CD8-positive, alpha-beta memory T cell (primary cell): ENCODE data around the gene CAPG. TPM values are rescaled to one million over a fixed set of nuclear protein-coding genes. Genes with fewer than 3 reads are reported as not detected.

Experiments
- CTCF ChIA-PET: fragments of 350-600 bp; sonication (Branson Sonifier 250); formaldehyde crosslinking; loops from one replicate; lab custom pipeline; 2021; ENCODE audit warnings: antibody characterized with exemption; lab: Charles Lee
- POLR2A ChIA-PET: fragments of 350-600 bp; sonication (Branson Sonifier 250); formaldehyde crosslinking; loops from one replicate; lab custom pipeline; 2021; ENCODE audit warnings: antibody characterized with exemption; lab: Charles Lee
- DNase-seq, 5 donors: peaks; one replicate each; pipeline versions ENCODE4 v3.0.0 to v3.0.0-alpha.2; 2020 to 2022; ENCODE audit warnings: mixed read lengths in 1 of 5
- H3K27ac ChIP-seq: one replicate; pipeline ENCODE4 v1.7.0; 2013; ENCODE audit warnings: low read depth, mild to moderate bottlenecking, low read length, moderate library complexity
- H3K27me3 ChIP-seq: 2 replicates; pipeline ENCODE4 v1.7.0; 2013; ENCODE audit warnings: low read length, mild to moderate bottlenecking; ENCODE audit not compliant: insufficient read depth, poor library complexity, severe bottlenecking
- H3K36me3 ChIP-seq: 2 replicates; pipeline ENCODE4 v1.7.0; 2013; ENCODE audit warnings: mild to moderate bottlenecking, low read length, moderate library complexity; ENCODE audit not compliant: insufficient read depth
- H3K4me1 ChIP-seq: 2 replicates; pipeline ENCODE4 v1.7.0; 2013; ENCODE audit warnings: mild to moderate bottlenecking, low read length, moderate library complexity; ENCODE audit not compliant: insufficient read depth
- H3K4me3 ChIP-seq: 2 replicates; pipeline ENCODE4 v1.7.0; 2013; ENCODE audit warnings: mild to moderate bottlenecking, low read length
- H3K9me3 ChIP-seq: 2 replicates; pipeline ENCODE4 v1.7.0; 2013; ENCODE audit warnings: mild to moderate bottlenecking, low read length
- H3K27ac Mint-ChIP-seq, 8 donors: one replicate each; pipeline ENCODE4 v1.8.0; 2020 to 2021; ENCODE audit warnings: mixed read lengths in 8 of 8, mild to moderate bottlenecking in 6 of 8, inconsistent platforms in 3 of 8, moderate library complexity in 3 of 8
- H3K27me3 Mint-ChIP-seq, 2 donors: one replicate each; pipeline ENCODE4 v1.8.0; 2020 to 2021; ENCODE audit warnings: mixed read lengths in 2 of 2, mild to moderate bottlenecking in 1 of 2, moderate library complexity in 1 of 2
- H3K36me3 Mint-ChIP-seq, 3 donors: one replicate each; pipeline ENCODE4 v1.8.0; 2020 to 2021; ENCODE audit warnings: mixed read lengths in 3 of 3, inconsistent platforms in 1 of 3, mild to moderate bottlenecking in 1 of 3
- H3K4me1 Mint-ChIP-seq, 3 donors: one replicate each; pipeline ENCODE4 v1.8.0; 2020 to 2021; ENCODE audit warnings: mixed read lengths in 3 of 3, inconsistent platforms in 1 of 3, mild to moderate bottlenecking in 1 of 3
- H3K4me3 Mint-ChIP-seq, 7 donors: one replicate each; pipeline ENCODE4 v1.8.0; 2020 to 2021; ENCODE audit warnings: mixed read lengths in 7 of 7, mild to moderate bottlenecking in 6 of 7, moderate library complexity in 4 of 7, inconsistent platforms in 2 of 7
- H3K9me3 Mint-ChIP-seq, 5 donors: one replicate each; pipeline ENCODE4 v1.8.0; 2020 to 2022; ENCODE audit warnings: mixed read lengths in 5 of 5, mild to moderate bottlenecking in 3 of 5, moderate library complexity in 2 of 5, inconsistent platforms in 1 of 5
- polyA plus RNA-seq: library from polyadenylated mRNA; unstranded; fragments of 300-500 nt; fragmentation: Illumina TruSeq; gene quantifications from one replicate; pipeline ENCODE4 v1.2.3, GENCODE V29; 2021
- total RNA-seq, 2 experiments: library from RNA; stranded (reverse); gene quantifications; one replicate each; pipeline ENCODE4 v1.2.3, GENCODE V29; 2021

CAPG gene
- total and polyA plus RNA-seq, 3 experiments from 2014 or later, result 22.3 to 36.0 (median 22.8) TPM

DNA sequence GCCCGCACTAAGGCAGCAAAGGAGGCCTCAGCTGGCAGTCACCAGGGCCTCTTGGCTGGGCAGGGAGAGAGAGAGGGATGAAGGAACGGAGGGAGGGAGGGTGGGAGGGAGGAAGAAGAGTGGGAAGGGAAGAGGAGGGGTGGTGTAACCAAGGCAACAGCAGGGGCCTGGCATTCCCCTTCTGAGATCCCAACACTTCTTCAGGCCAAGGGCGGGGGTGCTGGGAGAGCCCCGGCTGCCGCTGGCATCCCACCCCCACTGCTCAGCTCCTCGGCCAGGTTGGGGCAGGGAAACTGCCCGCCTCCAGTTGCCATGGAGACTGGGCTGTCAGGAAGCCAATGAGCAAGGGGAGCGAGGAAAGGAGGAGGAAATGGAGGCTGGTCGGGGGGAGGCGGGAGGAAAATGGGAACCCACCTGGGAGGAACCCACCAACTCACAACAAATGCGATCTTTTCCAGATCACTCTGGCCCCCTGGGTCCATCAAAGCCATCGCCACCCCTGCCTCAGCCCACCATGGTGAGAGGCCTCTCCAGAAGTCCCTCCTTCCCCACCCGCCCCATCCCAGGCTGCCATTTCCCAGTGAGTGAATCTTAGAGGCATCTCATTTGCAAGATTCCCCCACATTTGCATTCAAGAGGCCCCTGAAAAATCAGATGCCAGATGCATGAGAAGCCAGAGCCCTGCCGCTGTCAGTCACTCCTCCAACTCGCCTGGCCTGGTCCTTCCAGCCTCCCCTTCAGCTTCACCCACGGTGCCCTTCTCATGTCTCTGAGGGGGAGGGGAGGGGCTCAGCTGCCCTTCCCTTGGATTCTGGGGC is 20.8 kb upstream of the CAPG start:
- no peaks in the 10 kb centered on the region for H3K4me1 Mint-ChIP-seq
- POLR2A ChIA-PET, result no interaction called here
- no peaks in the 10 kb centered on the region for H3K36me3 Mint-ChIP-seq
- Histone ChIP-seq H3K9me3 (no peaks in the 10 kb centered on the region), H3K4me1 (no peaks in the 10 kb centered on the region), H3K27ac (no peak overlapping the region), H3K27me3 (no peaks in the 10 kb centered on the region), H3K36me3 (no peaks in the 10 kb centered on the region), H3K4me3 (no peak overlapping the region)
- CTCF ChIA-PET, result interaction anchor here (2.0 kb wide), 1 partner anchor 10 kb away, joined by 7 read pairs; no protein-coding TSS in a partner anchor
- no peak overlapping the region for H3K4me3 Mint-ChIP-seq
- no peaks in the 10 kb centered on the region for H3K9me3 Mint-ChIP-seq
- H3K27me3 Mint-ChIP-seq, result no peaks in the 10 kb centered on the region
- H3K27ac Mint-ChIP-seq, result no peak overlapping the region
- DNase-seq, result no peak

DNA sequence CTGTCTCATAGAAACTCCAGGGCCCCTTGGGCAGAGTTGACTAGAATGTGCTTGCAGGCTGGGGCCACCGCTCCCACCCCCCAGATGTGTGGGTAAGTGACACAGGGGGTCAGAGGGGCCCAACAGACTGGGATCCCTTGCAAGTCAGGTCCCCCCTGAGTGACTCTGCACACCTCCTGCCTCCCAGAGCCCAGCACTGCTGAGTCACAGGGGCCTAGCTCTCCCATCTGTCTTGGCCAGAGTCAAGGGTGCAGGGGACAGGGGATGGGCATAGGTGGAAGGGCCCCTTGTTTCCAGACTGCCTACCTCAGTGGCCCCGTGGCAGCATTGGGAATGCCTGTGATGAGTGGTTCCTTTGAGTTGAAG is 19.7 kb upstream of the CAPG start:
- Histone ChIP-seq H3K9me3 (no peaks in the 10 kb centered on the region), H3K36me3 (no peaks in the 10 kb centered on the region), H3K4me3 (no peak overlapping the region), H3K4me1 (no peaks in the 10 kb centered on the region), H3K27me3 (no peaks in the 10 kb centered on the region), H3K27ac (no peak overlapping the region)
- Mint-ChIP-seq H3K27ac (peak overlapping the region in 1 of 8 donors; percentile 90), H3K36me3 (no peaks in the 10 kb centered on the region), H3K4me1 (no peaks in the 10 kb centered on the region), H3K4me3 (no peak overlapping the region), H3K27me3 (no peaks in the 10 kb centered on the region), H3K9me3 (no peaks in the 10 kb centered on the region)
- POLR2A ChIA-PET, result interaction anchor here (0.7 kb wide), 1 partner anchor 75 kb away, joined by 3 read pairs; the partner anchor contains the start of gene ELMOD3
- CTCF ChIA-PET, result interaction anchor here (1.2 to 2.0 kb wide), 2 partner anchors 9 to 109 kb away, joined by 3 to 7 read pairs; partner anchors contain the start of gene MAT2A
- DNase-seq, result no peak

DNA sequence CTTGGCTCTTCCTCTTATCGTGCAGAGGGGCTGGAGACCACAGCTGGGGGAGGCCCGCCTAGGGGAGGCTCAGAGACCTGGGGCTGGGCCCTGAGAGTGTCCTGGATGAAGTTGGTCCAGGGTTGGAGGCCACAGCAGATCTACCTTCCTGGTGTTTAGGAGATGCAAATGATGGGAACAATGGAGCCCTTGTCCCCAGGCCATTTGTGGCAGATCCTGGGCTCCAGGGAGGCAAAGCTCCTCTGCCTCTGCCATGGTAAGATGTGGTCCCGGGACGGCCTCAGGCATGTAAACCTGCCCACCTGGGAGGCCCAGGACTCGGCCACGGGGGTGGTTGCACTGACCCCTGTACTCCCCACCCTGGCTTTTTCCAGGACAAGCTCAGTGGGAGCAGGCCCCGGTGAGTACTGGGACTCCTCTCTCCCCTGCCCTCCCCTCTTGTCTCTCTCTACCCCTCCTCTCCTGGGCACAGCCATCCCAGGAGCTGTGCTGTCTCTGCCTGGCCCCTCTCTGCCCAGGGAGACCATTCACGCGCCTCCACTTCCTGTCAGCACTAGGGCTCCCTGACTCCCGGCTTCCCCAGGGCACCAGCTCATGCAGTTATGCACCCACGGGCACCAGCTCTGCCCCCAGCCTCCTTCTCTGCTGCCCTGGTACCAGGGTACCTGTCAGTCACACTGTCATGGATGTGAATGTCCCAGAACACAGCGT is 19.2 kb upstream of the CAPG start:
- no peaks in the 10 kb centered on the region for H3K27me3 Mint-ChIP-seq
- Histone ChIP-seq H3K4me3 (no peak overlapping the region), H3K27me3 (no peaks in the 10 kb centered on the region), H3K4me1 (no peaks in the 10 kb centered on the region), H3K36me3 (no peaks in the 10 kb centered on the region), H3K9me3 (no peaks in the 10 kb centered on the region), H3K27ac (peak overlapping the region; percentile 2)
- H3K4me3 Mint-ChIP-seq, result no peak overlapping the region
- H3K4me1 Mint-ChIP-seq, result no peaks in the 10 kb centered on the region
- DNase-seq, result no peak
- ChIA-PET CTCF (interaction anchor here (1.2 to 2.0 kb wide), 4 partner anchors 8 to 124 kb away, joined by 3 to 7 read pairs (median 4); partner anchors contain the start of gene MAT2A), POLR2A (interaction anchor here (0.7 kb wide), 1 partner anchor 74 kb away, joined by 3 read pairs; the partner anchor contains the start of gene ELMOD3)
- H3K9me3 Mint-ChIP-seq, result no peaks in the 10 kb centered on the region
- H3K27ac Mint-ChIP-seq, result peak overlapping the region in 2 of 8 donors; percentile 15 to 90
- no peaks in the 10 kb centered on the region for H3K36me3 Mint-ChIP-seq

DNA sequence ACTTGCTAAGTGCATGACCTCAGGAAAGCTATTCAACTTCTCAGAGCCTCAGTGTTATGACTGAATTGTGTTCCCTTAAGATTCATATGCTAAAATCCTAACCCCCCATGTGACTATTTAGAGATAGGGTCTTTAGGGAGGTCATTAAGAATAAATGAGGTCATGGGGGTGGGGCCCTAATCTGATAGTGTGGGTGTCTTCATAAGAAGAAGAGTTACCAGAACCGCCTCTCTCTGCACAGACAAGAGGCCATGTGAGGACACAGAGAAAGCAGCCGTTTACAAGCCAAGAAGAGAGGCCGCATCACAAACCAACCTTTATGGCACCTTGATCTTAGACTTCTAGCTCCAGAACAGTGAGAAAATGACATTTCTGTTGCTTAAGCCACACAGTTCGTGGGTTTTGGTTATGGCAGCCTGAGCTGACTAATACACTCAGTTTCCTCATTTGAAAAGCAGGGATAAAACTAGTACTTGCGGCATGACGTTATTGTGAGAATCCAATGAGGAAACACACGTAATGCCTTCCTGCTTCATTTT is 18.2 kb upstream of the CAPG start:
- Mint-ChIP-seq H3K27me3 (no peaks in the 10 kb centered on the region), H3K36me3 (no peaks in the 10 kb centered on the region)
- POLR2A ChIA-PET, result no interaction called here

GRCh38 chr2:85427300-85427835 is 17.2 kb upstream of the CAPG start:
- H3K4me1 ChIP-seq, result no peaks in the 10 kb centered on the region
- Mint-ChIP-seq H3K4me3 (no peak overlapping the region), H3K4me1 (no peaks in the 10 kb centered on the region), H3K27ac (no peak overlapping the region), H3K9me3 (no peaks in the 10 kb centered on the region), H3K27me3 (no peaks in the 10 kb centered on the region), H3K36me3 (no peaks in the 10 kb centered on the region)
- H3K36me3 ChIP-seq, result no peaks in the 10 kb centered on the region
- no peak overlapping the region for H3K27ac ChIP-seq
- no peaks in the 10 kb centered on the region for H3K27me3 ChIP-seq
- H3K4me3 ChIP-seq, result no peak overlapping the region
- ChIA-PET CTCF (interaction anchor here (0.9 to 2.2 kb wide), 6 partner anchors 7 to 126 kb away, joined by 3 to 12 read pairs (median 4); no protein-coding TSS in a partner anchor), POLR2A (no interaction called here)
- no peak for DNase-seq
- no peaks in the 10 kb centered on the region for H3K9me3 ChIP-seq

More for the DNA sequence above, 18.2 kb upstream of the CAPG start:
- CTCF ChIA-PET, result interaction anchor here (0.7 to 1.7 kb wide), 5 partner anchors 8 to 279 kb away, joined by 3 to 6 read pairs (median 3); no protein-coding TSS in a partner anchor
- Histone ChIP-seq H3K4me1 (no peaks in the 10 kb centered on the region), H3K27me3 (no peaks in the 10 kb centered on the region), H3K36me3 (no peaks in the 10 kb centered on the region), H3K9me3 (no peaks in the 10 kb centered on the region), H3K4me3 (no peak overlapping the region), H3K27ac (peak overlapping the region; percentile 31)
- H3K9me3 Mint-ChIP-seq, result no peaks in the 10 kb centered on the region
- DNase-seq, result no peak
- peak overlapping the region in 1 of 8 donors; percentile 55 for H3K27ac Mint-ChIP-seq
- no peak overlapping the region for H3K4me3 Mint-ChIP-seq
- H3K4me1 Mint-ChIP-seq, result no peaks in the 10 kb centered on the region

GRCh38 chr2:85425588-85425987 is 15.4 kb upstream of the CAPG start:
- ChIA-PET POLR2A (no interaction called here), CTCF (interaction anchor here (2.2 kb wide), 1 partner anchor 126 kb away, joined by 12 read pairs; no protein-coding TSS in a partner anchor)

GRCh38 chr2:85423525-85423924 is 13.4 kb upstream of the CAPG start:
- Mint-ChIP-seq H3K27ac (peak overlapping the region in 1 of 8 donors; percentile 36), H3K9me3 (no peaks in the 10 kb centered on the region), H3K4me1 (peaks cover 12 to 20% (median 16%) of the 10 kb centered on the region in 3 donors), H3K4me3 (peak overlapping the region in 1 of 7 donors; percentile 28), H3K36me3 (no peaks in the 10 kb centered on the region), H3K27me3 (peaks cover 0 to 1% of the 10 kb centered on the region in 2 donors)
- Histone ChIP-seq H3K4me3 (no peak overlapping the region), H3K36me3 (no peaks in the 10 kb centered on the region), H3K9me3 (no peaks in the 10 kb centered on the region), H3K27ac (no peak overlapping the region), H3K27me3 (no peaks in the 10 kb centered on the region), H3K4me1 (peaks cover 22% of the 10 kb centered on the region)
- CTCF ChIA-PET, result interaction anchor here (14.1 kb wide), 1 partner anchor 132 kb away, joined by 327 read pairs; the partner anchor contains the start of gene GGCX
- POLR2A ChIA-PET, result no interaction called here
- DNase-seq, result no peak

More at GRCh38 chr2:85425588-85425987, 15.4 kb upstream of the CAPG start:
- no peak for DNase-seq
- Histone ChIP-seq H3K27ac (no peak overlapping the region), H3K36me3 (no peaks in the 10 kb centered on the region), H3K4me1 (peaks cover 5% of the 10 kb centered on the region), H3K27me3 (no peaks in the 10 kb centered on the region), H3K9me3 (no peaks in the 10 kb centered on the region), H3K4me3 (no peak overlapping the region)
- H3K9me3 Mint-ChIP-seq, result no peaks in the 10 kb centered on the region
- no peak overlapping the region for H3K27ac Mint-ChIP-seq
- no peaks in the 10 kb centered on the region for H3K36me3 Mint-ChIP-seq
- peaks cover 4% of the 10 kb centered on the region in 3 donors for H3K4me1 Mint-ChIP-seq
- H3K4me3 Mint-ChIP-seq, result no peak overlapping the region
- H3K27me3 Mint-ChIP-seq, result peaks cover 0 to 1% of the 10 kb centered on the region in 2 donors
